Activated CD8-positive, alpha-beta memory T cell treated with anti-CD3 and anti-CD28 coated beads for 4 hours (primary cell): Measurements from ENCODE around the gene ALOXE3.
"Not testable (repeated sequence)": the region's sequence is repeated elsewhere in the genome, so short reads cannot be mapped to it uniquely, and the experiment has no call there.

Source experiments
- DNase-seq, 2 donors: peaks; one replicate each; pipeline ENCODE4 v3.0.0-alpha.2; 2020; ENCODE audit warnings: low read depth in 2 of 2

The ALOXE3 gene

DNA sequence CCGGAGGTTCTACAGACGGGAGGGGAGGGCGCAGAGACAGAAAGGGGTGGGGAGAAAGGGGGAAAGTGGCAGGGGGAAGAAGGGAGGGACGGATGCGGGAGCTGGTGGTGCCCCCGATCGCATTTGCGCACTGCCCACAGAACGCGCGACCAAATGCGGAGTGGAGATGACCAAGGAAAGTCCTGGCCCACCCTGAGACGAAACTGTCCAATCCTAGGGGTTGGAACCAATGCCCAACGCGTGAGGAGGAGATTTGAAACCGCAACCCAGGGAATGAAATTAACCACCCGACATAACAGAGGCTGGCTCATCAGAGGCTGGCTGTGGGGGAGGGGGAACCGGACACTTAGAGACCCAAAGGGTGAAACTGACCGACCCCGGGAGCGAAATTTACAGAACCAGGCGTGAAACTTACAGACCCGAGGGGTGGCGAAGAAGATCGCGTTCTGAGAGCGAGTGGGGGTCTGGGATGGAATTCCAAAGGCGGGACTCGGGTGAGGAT lies 4.2 kb upstream of the ALOXE3 start:
- no peak for DNase-seq

GRCh38 chr17:8121681-8122421 lies 3.5 kb upstream of the ALOXE3 start:
- no peak for DNase-seq

DNA sequence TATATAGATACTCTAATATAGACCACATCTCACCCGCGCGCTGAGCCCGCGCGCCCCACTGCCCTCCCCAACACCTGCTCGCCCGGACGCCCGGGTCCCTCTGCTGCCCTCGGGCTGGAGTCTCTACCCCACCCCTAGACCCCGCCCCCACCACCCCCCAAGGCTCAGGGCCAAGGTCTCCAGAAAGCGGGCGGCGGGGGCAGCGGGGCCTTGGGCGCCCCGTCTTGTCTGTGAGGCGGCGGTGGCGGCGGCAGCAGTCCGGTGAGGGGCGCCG lies 3.0 kb upstream of the ALOXE3 start:
- DNase-seq: no peak

- DNase-seq: no peak
These were observed 2.4 kb upstream of the ALOXE3 start for GRCh38 chr17:8120520-8121406.

DNA sequence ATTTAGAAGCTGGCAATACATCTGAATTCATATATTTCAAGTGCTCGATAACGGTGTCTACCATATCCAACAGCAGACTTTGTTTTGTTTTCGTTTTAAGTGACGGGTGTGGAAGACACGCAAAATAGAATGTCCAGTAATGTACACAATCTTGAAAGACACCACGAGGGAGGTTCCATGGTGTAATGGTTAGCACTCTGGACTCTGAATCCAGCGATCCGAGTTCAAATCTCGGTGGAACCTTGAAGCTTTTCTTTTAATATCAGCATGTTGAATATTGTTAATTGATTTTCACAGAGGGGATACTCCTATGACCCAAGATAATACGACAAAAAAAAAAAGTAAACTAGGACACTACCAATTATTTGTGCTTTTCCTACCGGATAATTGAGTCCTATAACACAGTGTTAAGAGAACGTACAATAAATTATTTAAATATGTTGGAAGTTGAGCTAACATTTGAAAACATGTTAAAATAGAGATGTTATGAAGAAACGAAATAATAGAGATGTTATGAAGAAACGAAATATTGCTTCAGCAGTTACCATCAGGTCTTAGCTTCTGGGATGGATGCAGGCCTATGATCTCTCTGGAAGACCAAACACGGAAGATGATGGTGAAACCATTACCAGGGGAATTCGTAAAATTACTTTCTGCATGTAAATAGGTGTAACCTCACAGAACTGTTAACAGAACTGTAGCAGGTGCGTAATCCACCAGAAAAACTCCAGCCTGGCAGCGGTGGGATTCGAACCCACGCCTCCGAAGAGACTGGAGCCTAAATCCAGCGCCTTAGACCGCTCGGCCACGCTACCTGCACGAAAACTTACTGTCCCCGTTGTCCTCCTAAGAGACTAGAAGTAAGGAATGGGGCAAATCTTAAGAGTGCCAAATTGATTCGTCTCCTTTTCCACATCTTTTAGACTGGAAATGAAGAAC lies 1.5 kb upstream of the ALOXE3 start:
- peak; percentile 65 to 66 for DNase-seq

GRCh38 chr17:8118769-8119580 lies 661 bp upstream of the ALOXE3 start:
- peak; percentile 72 to 73 for DNase-seq

GRCh38 chr17:8117367-8117979 lies 841 bp downstream of the ALOXE3 start:
- no peak for DNase-seq

DNA sequence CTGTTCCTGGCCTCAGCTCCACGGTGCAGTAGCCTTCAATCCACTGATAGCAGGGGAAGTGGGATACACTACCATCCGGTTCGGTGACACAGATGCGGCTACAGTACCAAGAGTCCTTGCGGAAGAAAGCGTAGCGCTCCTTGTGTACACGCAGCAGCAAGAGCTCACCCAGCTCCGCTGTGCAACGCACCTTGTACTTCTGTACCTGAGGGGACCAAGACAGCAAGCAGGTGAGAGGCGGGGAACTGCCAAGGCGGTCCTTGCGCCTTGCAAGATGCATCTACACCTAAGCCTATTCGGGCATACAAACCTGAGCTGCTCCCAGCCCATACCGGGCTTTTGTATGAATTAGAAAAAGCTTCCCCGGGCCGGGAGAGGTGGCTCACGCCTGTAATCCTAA lies 1.5 kb downstream of the ALOXE3 start:
- no peak for DNase-seq

DNA sequence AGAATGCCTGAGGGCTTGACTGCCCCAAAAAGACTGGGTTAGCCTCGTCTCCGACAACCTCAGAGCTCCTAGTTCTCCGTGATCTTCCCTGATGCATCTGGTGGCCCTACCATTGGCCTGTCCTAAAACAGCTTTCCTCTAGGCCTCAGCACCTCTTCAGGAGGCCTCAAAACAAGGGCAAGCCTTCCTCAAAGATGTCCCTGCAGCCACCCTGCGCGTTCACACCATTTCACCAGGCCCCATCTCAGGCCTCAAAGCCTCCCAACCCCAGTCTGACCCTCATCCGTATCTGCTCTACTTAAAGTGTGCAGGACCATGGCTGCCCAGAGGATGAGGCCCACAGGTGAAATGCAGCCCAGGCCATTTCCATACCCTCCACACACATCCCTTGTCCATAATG lies 7.4 kb downstream of the ALOXE3 start:
- DNase-seq: no peak

GRCh38 chr17:8110456-8110804 lies 7.9 kb downstream of the ALOXE3 start:
- DNase-seq: no peak

GRCh38 chr17:8109661-8110455 lies 8.5 kb downstream of the ALOXE3 start:
- peak; percentile 55 to 67 for DNase-seq

DNA sequence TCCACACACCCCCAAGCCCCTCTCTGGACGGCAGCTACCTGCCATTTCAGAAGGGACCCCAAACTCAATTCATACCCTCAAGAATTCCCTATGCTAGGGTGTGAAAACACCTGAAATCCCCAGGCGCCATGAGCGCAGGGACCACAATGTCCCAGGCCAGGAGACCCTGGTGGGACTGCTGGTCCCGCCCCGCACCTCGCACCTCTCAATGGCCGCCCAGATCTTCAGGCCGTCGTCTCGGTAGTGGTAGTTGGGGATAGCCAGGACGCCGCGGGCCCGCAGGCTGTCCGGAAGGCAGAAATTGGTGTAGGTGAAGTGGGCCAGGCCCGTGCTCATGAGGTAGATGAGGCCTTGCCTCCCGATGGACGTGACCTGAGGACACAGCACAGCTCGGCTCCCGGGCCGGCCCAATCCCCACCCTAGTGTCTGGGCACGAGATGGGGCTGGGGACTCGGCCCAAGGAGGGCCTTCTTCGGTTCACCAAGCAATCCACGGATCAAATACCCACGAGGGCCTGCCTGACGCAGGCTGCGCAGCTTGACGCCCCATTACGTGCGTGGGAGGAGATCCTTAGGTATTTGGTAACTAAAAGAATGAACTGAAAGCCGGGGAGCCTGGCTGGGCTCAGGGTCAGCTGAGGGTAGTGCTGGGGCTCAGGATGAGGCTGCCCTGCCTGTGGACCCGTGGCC lies 9.2 kb downstream of the ALOXE3 start:
- no peak for DNase-seq

DNA sequence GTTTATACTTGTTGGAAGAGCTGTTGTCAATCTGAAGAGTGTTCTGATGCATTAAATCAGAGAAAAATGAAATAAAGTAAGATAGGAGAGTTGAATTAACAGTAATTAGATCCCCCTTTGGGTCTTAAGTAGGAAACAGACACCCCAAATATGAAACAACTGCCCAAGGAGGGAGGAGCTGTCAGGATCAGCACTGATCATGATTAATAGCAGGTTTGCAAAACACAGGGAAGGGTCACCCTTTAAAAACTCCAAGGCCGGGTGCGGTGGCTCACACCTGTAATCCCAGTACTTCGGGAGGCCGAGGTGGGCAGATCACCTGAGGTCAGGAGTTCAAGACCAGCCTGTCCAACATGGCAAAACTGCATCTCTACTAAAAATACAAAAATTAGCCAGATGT lies 11.3 kb downstream of the ALOXE3 start:
- not testable (repeated sequence) for DNase-seq

DNA sequence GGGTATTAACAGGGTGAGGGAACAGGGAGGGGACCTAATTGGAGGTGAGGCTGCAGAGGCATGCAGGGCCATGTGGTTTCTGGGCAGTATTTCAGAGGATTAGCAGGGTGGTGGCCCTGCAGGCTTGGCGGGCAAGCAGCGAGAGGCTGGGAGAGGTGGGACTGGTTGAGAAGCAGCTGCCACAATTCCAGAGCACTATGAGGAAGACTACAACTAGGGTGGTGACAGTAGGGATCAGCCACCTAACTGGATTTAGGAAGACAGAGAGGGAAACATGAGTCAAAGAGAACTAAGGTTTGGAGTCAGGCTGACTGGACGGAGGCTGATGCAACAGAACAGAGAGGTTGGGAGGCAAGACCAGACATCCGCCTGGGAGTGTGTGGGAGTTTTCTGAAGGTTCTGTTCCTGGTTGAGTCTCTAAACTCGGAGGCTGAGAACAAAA lies 12.3 kb downstream of the ALOXE3 start:
- no peak for DNase-seq

GRCh38 chr17:8104911-8105310 lies 13.4 kb downstream of the ALOXE3 start:
- no peak for DNase-seq

DNA sequence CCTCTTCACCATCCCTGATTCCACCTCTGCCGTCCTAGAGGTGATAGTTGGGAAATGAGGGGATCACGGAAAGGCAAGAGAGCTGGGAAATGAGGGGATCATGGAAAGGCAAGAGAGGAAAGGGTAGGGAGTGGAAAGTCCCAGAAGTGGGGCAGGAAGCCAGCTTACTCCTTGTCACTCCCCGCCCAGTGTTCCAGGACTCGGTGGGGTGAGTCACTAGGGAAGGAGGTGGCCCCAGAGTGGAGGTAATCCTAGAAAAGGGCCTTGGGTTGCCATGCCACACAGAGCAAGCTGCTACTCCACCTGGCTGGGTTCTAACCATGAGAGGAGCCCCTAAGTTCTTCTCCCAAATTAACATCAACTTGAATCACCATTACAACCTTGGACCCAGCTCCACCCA lies 14.8 kb downstream of the ALOXE3 start:
- no peak for DNase-seq

- DNase-seq: no peak
These were observed 16.6 kb downstream of the ALOXE3 start for GRCh38 chr17:8101721-8102120.

DNA sequence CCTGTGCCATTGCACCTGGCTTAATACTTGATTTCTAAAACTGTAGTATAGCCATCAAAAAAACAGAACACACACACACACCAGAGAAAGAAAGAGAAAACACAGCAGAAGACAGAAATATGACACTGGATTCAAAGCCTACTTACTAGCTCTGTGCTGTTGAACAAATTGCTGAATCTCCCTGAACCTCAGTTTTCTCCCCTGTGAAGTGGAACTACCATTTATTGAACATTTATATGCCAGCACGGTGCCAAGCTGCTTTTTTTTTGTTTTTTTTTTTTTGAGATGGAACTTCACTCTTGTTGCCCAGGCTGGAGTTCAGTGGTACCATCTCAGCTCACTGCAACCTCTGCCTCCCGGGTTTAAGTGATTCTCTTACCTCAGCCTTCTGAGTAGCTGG lies 17.6 kb downstream of the ALOXE3 start:
- DNase-seq: no peak

- no peak for DNase-seq
These were observed 18.2 kb downstream of the ALOXE3 start for GRCh38 chr17:8100111-8100510.
